K562 (cell line): ENCODE measurements around the gene CDH5.

ENCODE experiments used
- CEBPG ChIP-seq, 3 experiments: fragments of 200-800 bp in 1 of 3; sonication (Bioruptor generic) in 1 of 3; sonication (generic) in 1 of 3; formaldehyde crosslinking in 1 of 3; IDR thresholded peaks in 2 of 3; conservative IDR thresholded peaks in 1 of 3; 2 replicates each; pipeline versions ENCODE4 v1.6.1 to v1.8.0; 2016 to 2022; ENCODE audit warnings: missing compliant biosample characterization in 2 of 3, missing genetic modification characterization in 2 of 3, mild to moderate bottlenecking in 1 of 3, missing genetic modification reagents in 1 of 3
- CTCF ChIP-seq, 3 experiments: IDR thresholded peaks in 2 of 3; conservative IDR thresholded peaks in 1 of 3; 2 replicates each; pipeline ENCODE4 v1.5.1; 2011 to 2012; ENCODE audit warnings: low read length in 3 of 3, mild to moderate bottlenecking in 3 of 3, control low read depth in 2 of 3, improper control_type of control experiment in 1 of 3, inconsistent platforms in 1 of 3, low read depth in 1 of 3, mixed read lengths in 1 of 3, moderate library complexity in 1 of 3; ENCODE audit not compliant: insufficient read depth in 2 of 3
- HDGF ChIP-seq: fragments of 450-650 bp; IDR thresholded peaks from 2 replicates; pipeline ENCODE4 v1.6.1; 2016
- NFIC ChIP-seq: fragments of 450-650 bp; IDR thresholded peaks from 2 replicates; pipeline ENCODE4 v1.6.1; 2017; ENCODE audit warnings: mild to moderate bottlenecking, inconsistent platforms
- PCBP2 ChIP-seq: fragments of 200-400 bp; formaldehyde crosslinking; IDR thresholded peaks from 2 replicates; pipeline ENCODE4 v1.6.1; 2018; ENCODE audit warnings: low read length, low read depth, mild to moderate bottlenecking, moderate library complexity; ENCODE audit not compliant: poor library complexity, severe bottlenecking
- RAD21 ChIP-seq, 2 experiments: fragments of 250-450 bp in 1 of 2; fragments of 450-650 bp in 1 of 2; sonication (Bioruptor Pico) in 1 of 2; formaldehyde crosslinking in 1 of 2; IDR thresholded peaks in 1 of 2; conservative IDR thresholded peaks in 1 of 2; 2 replicates each; pipeline versions ENCODE4 v1.4.0 to v1.8.0; 2020 to 2022; ENCODE audit warnings: mild to moderate bottlenecking in 2 of 2, moderate library complexity in 1 of 2
- RERE ChIP-seq: sonication (generic); formaldehyde crosslinking; IDR thresholded peaks from 2 replicates; pipeline ENCODE4 v1.8.0; 2023; ENCODE audit warnings: missing genetic modification reagents, mild to moderate bottlenecking, borderline replicate concordance
- SP2 ChIP-seq: IDR thresholded peaks from 2 replicates; pipeline ENCODE4 v1.6.1; 2011; ENCODE audit warnings: mild to moderate bottlenecking, low read depth, low read length, moderate library complexity; ENCODE audit not compliant: poor library complexity, severe bottlenecking; ENCODE audit errors: extremely low read depth
- ZBTB1 ChIP-seq: sonication (generic); formaldehyde crosslinking; IDR thresholded peaks from 2 replicates; pipeline ENCODE4 v1.8.1; 2023; ENCODE audit warnings: missing genetic modification reagents, low read depth, mild to moderate bottlenecking, borderline replicate concordance
- ZNF407 ChIP-seq: fragments of 450-650 bp; IDR thresholded peaks from 2 replicates; pipeline ENCODE4 v1.6.1; 2016; ENCODE audit warnings: low read depth
- ZNF584 ChIP-seq: fragments of 200-800 bp; sonication (Bioruptor generic); IDR thresholded peaks from 2 replicates; pipeline ENCODE4 v1.6.1; 2016; ENCODE audit warnings: low read depth, mild to moderate bottlenecking, missing genetic modification characterization, missing compliant biosample characterization

- TF ChIP-seq CTCF (IDR thresholded peaks at IDR 0.05 in 2 of 3, conservative IDR thresholded peaks at IDR 0.05 in 1 of 3; ENCODE audit: insufficient read depth in 2 of 3, low read depth in 1 of 3, low read length in 3 of 3): no peak
- no peak for TF ChIP-seq CEBPG (CRISPR knock-in tag; IDR thresholded peaks at IDR 0.05)
- no peak for TF ChIP-seq CEBPG (tag; conservative IDR thresholded peaks at IDR 0.05 in 1 of 2, IDR thresholded peaks at IDR 0.05 in 1 of 2)
- no peak for TF ChIP-seq ZNF407
- no peak for TF ChIP-seq ZNF584 (CRISPR knock-in tag)
- TF ChIP-seq RERE: no peak
- TF ChIP-seq HDGF: no peak
- TF ChIP-seq RAD21 (CRISPR knock-in tag; conservative IDR thresholded peaks at IDR 0.05 in 1 of 2, IDR thresholded peaks at IDR 0.05 in 1 of 2): no peak
- no peak for TF ChIP-seq SP2
- no peak for TF ChIP-seq NFIC
- TF ChIP-seq ZBTB1 (CRISPR knock-in tag): no peak
- TF ChIP-seq PCBP2: no peak
These were observed 9.6 kb downstream of the CDH5 start for GRCh38 chr16:66376114-66376513.
